ENCODE results near the gene ZNF485. TPM values are rescaled to one million over a fixed set of nuclear protein-coding genes. Genes with fewer than 3 reads are reported as not detected.

The ZNF485 gene
- total RNA-seq, 1 donor from 2014 or later, result 5.6 TPM

GRCh38 chr10:43649185-43649523 lies 42.9 kb downstream of the ZNF485 start:
- Mint-ChIP-seq H3K4me3 (ENCODE audit: low read depth) (peak overlapping the region; percentile 81), H3K4me1 (ENCODE audit: low read depth) (peaks cover 10% of the 10 kb centered on the region), H3K27me3 (ENCODE audit: low read depth) (peaks cover 6% of the 10 kb centered on the region), H3K36me3 (ENCODE audit: low read depth) (peaks cover 35% of the 10 kb centered on the region), H3K9me3 (peaks cover 37% of the 10 kb centered on the region), H3K27ac (peak overlapping the region; percentile 57)
- no peak for DNase-seq (ENCODE audit: low spot score)
- intact Hi-C loops (cut with micrococcal nuclease), result loop anchor here (2.0 kb wide), 1 partner anchor 42 kb away; the partner anchor contains the start of gene ZNF485

- Mint-ChIP-seq H3K9me3 (no peaks in the 10 kb centered on the region), H3K27ac (no peak overlapping the region), H3K36me3 (ENCODE audit: low read depth) (no peaks in the 10 kb centered on the region), H3K4me1 (ENCODE audit: low read depth) (peaks cover 6% of the 10 kb centered on the region), H3K27me3 (ENCODE audit: low read depth) (peaks cover 6% of the 10 kb centered on the region), H3K4me3 (ENCODE audit: low read depth) (no peak overlapping the region)
- DNase-seq (ENCODE audit: low spot score), result no peak
- intact Hi-C loops (cut with micrococcal nuclease), result no loop called here
These were observed 47.5 kb downstream of the ZNF485 start for GRCh38 chr10:43653746-43654145.

- no peak for DNase-seq (ENCODE audit: low spot score)
- Mint-ChIP-seq H3K4me1 (ENCODE audit: low read depth) (no peaks in the 10 kb centered on the region), H3K9me3 (no peaks in the 10 kb centered on the region), H3K4me3 (ENCODE audit: low read depth) (no peak overlapping the region), H3K27ac (no peak overlapping the region), H3K27me3 (ENCODE audit: low read depth) (peaks cover 2% of the 10 kb centered on the region), H3K36me3 (ENCODE audit: low read depth) (no peaks in the 10 kb centered on the region)
- intact Hi-C loops (cut with micrococcal nuclease), result no loop called here
These were observed 49.1 kb downstream of the ZNF485 start for GRCh38 chr10:43655311-43655710.

GRCh38 chr10:43658227-43658626 lies 52.0 kb downstream of the ZNF485 start:
- H3K4me3 Mint-ChIP-seq (ENCODE audit: low read depth), result no peak overlapping the region
- no peak overlapping the region for H3K27ac Mint-ChIP-seq
- H3K27me3 Mint-ChIP-seq (ENCODE audit: low read depth), result peaks cover 2% of the 10 kb centered on the region
- no peaks in the 10 kb centered on the region for H3K36me3 Mint-ChIP-seq (ENCODE audit: low read depth)
- no peak for DNase-seq (ENCODE audit: low spot score)
- no peaks in the 10 kb centered on the region for H3K4me1 Mint-ChIP-seq (ENCODE audit: low read depth)
- no peaks in the 10 kb centered on the region for H3K9me3 Mint-ChIP-seq
- intact Hi-C loops (cut with micrococcal nuclease), result no loop called here

GRCh38 chr10:43665054-43665453 lies 58.8 kb downstream of the ZNF485 start:
- no peak for DNase-seq (ENCODE audit: low spot score)
- Mint-ChIP-seq H3K27ac (no peak overlapping the region), H3K9me3 (no peaks in the 10 kb centered on the region), H3K4me1 (ENCODE audit: low read depth) (no peaks in the 10 kb centered on the region), H3K36me3 (ENCODE audit: low read depth) (no peaks in the 10 kb centered on the region), H3K4me3 (ENCODE audit: low read depth) (no peak overlapping the region), H3K27me3 (ENCODE audit: low read depth) (peaks cover 26% of the 10 kb centered on the region)
- intact Hi-C loops (cut with micrococcal nuclease), result no loop called here

- Mint-ChIP-seq H3K4me3 (ENCODE audit: low read depth) (no peak overlapping the region), H3K27me3 (ENCODE audit: low read depth) (peaks cover 33% of the 10 kb centered on the region), H3K27ac (no peak overlapping the region), H3K4me1 (ENCODE audit: low read depth) (no peaks in the 10 kb centered on the region), H3K9me3 (no peaks in the 10 kb centered on the region), H3K36me3 (ENCODE audit: low read depth) (no peaks in the 10 kb centered on the region)
- no peak for DNase-seq (ENCODE audit: low spot score)
- intact Hi-C loops (cut with micrococcal nuclease), result no loop called here
These were observed 60.3 kb downstream of the ZNF485 start for GRCh38 chr10:43666552-43666951.

- H3K4me3 Mint-ChIP-seq (ENCODE audit: low read depth), result no peak overlapping the region
- H3K36me3 Mint-ChIP-seq (ENCODE audit: low read depth), result no peaks in the 10 kb centered on the region
- H3K9me3 Mint-ChIP-seq, result no peaks in the 10 kb centered on the region
- DNase-seq (ENCODE audit: low spot score), result no peak
- intact Hi-C loops (cut with micrococcal nuclease), result no loop called here
- H3K27ac Mint-ChIP-seq, result no peak overlapping the region
- H3K27me3 Mint-ChIP-seq (ENCODE audit: low read depth), result peaks cover 33% of the 10 kb centered on the region
- H3K4me1 Mint-ChIP-seq (ENCODE audit: low read depth), result no peaks in the 10 kb centered on the region
These were observed 61.1 kb downstream of the ZNF485 start for GRCh38 chr10:43667317-43667731.

Other genes starting within 250 kb of the ZNF485 start
- gene FXYD4, start 234.8 kb upstream of the ZNF485 start, total RNA-seq, result not detected in 2 replicates
- 503 and 520 TPM in 2 replicates for gene HNRNPF, start 197.3 kb upstream of the ZNF485 start, total RNA-seq
- 2.0 and 2.2 TPM in 2 replicates for gene ZNF487, start 169.3 kb upstream of the ZNF485 start, total RNA-seq
- gene ZNF239, start 31.8 kb upstream of the ZNF485 start, total RNA-seq, result 0.66 and 0.97 TPM in 2 replicates
- gene ZNF32, start 42.4 kb downstream of the ZNF485 start, total RNA-seq, result 12.1 and 12.9 TPM in 2 replicates